Upper lobe of right lung (tissue), 1 donor: ENCODE results near the gene FRMD3. TPM values are rescaled to one million over a fixed set of nuclear protein-coding genes. Genes with fewer than 3 reads are reported as not detected.

Source experiments
- ATAC-seq: fragments of 200-7000 bp; cut with Tn5 transposase; one replicate; pipeline ENCODE4 v1.9.1; 2020; ENCODE audit warnings: mild to moderate bottlenecking, moderate library complexity
- DNase-seq: peaks from one replicate; pipeline ENCODE4 v3.0.0-alpha.2; 2020
- H3K27ac ChIP-seq: fragments of 200-600 bp; one replicate; pipeline ENCODE4 v1.8.0; 2022
- H3K27me3 ChIP-seq: fragments of 200-600 bp; one replicate; pipeline ENCODE4 v1.8.0; 2022; ENCODE audit warnings: mild to moderate bottlenecking
- H3K36me3 ChIP-seq: fragments of 200-600 bp; one replicate; pipeline ENCODE4 v1.8.0; 2022
- H3K4me1 ChIP-seq: fragments of 200-600 bp; one replicate; pipeline ENCODE4 v1.8.0; 2022
- H3K4me3 ChIP-seq: fragments of 200-600 bp; one replicate; pipeline ENCODE4 v1.8.0; 2022; ENCODE audit warnings: mild to moderate bottlenecking
- H3K9me3 ChIP-seq: fragments of 200-600 bp; one replicate; pipeline ENCODE4 v1.8.0; 2022
- CTCF ChIP-seq: fragments of 200-600 bp; IDR thresholded peaks from one replicate; pipeline ENCODE4 v1.8.0; 2022; ENCODE audit warnings: antibody characterized with exemption
- intact Hi-C: fragments of 100-400 bp; cut with DNase I; formaldehyde crosslinking; loops from one replicate; pipeline ENCODE4 v1.11.0; 2022
- total RNA-seq: library from RNA; stranded (reverse); fragmentation: NEBNext Ultra II Directional; extraction: Animal tissue kit (Norgen Biotek cat#: 25700); gene quantifications from one replicate; pipeline ENCODE4 v1.2.1, GENCODE V29; 2021
- donor health status: DM: no; HTN: yes; CAD: no; lungs with severe emphysema.

The FRMD3 gene
- total RNA-seq, 1 donor from 2014 or later, result 10.8 TPM

- intact Hi-C loops, result no loop called here
- Histone ChIP-seq H3K9me3 (no peaks in the 10 kb centered on the region), H3K27ac (no peak overlapping the region), H3K4me1 (no peaks in the 10 kb centered on the region), H3K4me3 (no peak overlapping the region), H3K36me3 (no peaks in the 10 kb centered on the region), H3K27me3 (no peaks in the 10 kb centered on the region)
- DNase-seq (no peak), ATAC-seq (no peak)
- no peak for TF ChIP-seq CTCF
These were observed 210.9 kb downstream of the FRMD3 start for GRCh38 chr9:83327323-83327722.

- ATAC-seq, result no peak
- no peak for TF ChIP-seq CTCF
- Histone ChIP-seq H3K36me3 (no peaks in the 10 kb centered on the region), H3K27me3 (no peaks in the 10 kb centered on the region), H3K4me3 (no peak overlapping the region), H3K9me3 (no peaks in the 10 kb centered on the region), H3K27ac (no peak overlapping the region), H3K4me1 (no peaks in the 10 kb centered on the region)
- intact Hi-C loops, result no loop called here
- DNase-seq, result no peak
These were observed 215.1 kb downstream of the FRMD3 start for GRCh38 chr9:83323148-83323547.

- Histone ChIP-seq H3K27ac (no peak overlapping the region), H3K9me3 (no peaks in the 10 kb centered on the region), H3K4me1 (no peaks in the 10 kb centered on the region), H3K27me3 (no peaks in the 10 kb centered on the region), H3K4me3 (no peak overlapping the region), H3K36me3 (no peaks in the 10 kb centered on the region)
- TF ChIP-seq CTCF, result no peak
- intact Hi-C loops, result no loop called here
- ATAC-seq (no peak), DNase-seq (no peak)
These were observed 215.8 kb downstream of the FRMD3 start for GRCh38 chr9:83322438-83322837.

- H3K4me3 ChIP-seq, result no peak overlapping the region
- no peak for TF ChIP-seq CTCF
These were observed 221.0 kb downstream of the FRMD3 start for GRCh38 chr9:83317244-83317643.

GRCh38 chr9:83315649-83316048 lies 222.6 kb downstream of the FRMD3 start:
- Histone ChIP-seq H3K27ac (no peak overlapping the region), H3K36me3 (no peaks in the 10 kb centered on the region), H3K27me3 (no peaks in the 10 kb centered on the region), H3K9me3 (no peaks in the 10 kb centered on the region), H3K4me3 (no peak overlapping the region), H3K4me1 (no peaks in the 10 kb centered on the region)
- no peak for DNase-seq
- no peak for ATAC-seq
- no peak for TF ChIP-seq CTCF
- intact Hi-C loops, result no loop called here

More at GRCh38 chr9:83317244-83317643, 221.0 kb downstream of the FRMD3 start:
- Histone ChIP-seq H3K36me3 (no peaks in the 10 kb centered on the region), H3K4me1 (no peaks in the 10 kb centered on the region), H3K9me3 (no peaks in the 10 kb centered on the region), H3K27me3 (no peaks in the 10 kb centered on the region), H3K27ac (no peak overlapping the region)
- DNase-seq (no peak), ATAC-seq (no peak)
- intact Hi-C loops, result no loop called here

- ATAC-seq, result no peak
- intact Hi-C loops, result no loop called here
- DNase-seq, result no peak
These were observed 224.4 kb downstream of the FRMD3 start for GRCh38 chr9:83313781-83314180.

More at GRCh38 chr9:83313781-83314180, 224.4 kb downstream of the FRMD3 start:
- Histone ChIP-seq H3K27ac (no peak overlapping the region), H3K9me3 (no peaks in the 10 kb centered on the region), H3K27me3 (no peaks in the 10 kb centered on the region), H3K4me1 (no peaks in the 10 kb centered on the region), H3K36me3 (no peaks in the 10 kb centered on the region), H3K4me3 (no peak overlapping the region)
- no peak for TF ChIP-seq CTCF
